Measurements from ENCODE around the gene ULK4.

- TF ChIP-seq POLR2A (IDR thresholded peaks at IDR 0.05) = no peak
- TF ChIP-seq, protein P1, sequence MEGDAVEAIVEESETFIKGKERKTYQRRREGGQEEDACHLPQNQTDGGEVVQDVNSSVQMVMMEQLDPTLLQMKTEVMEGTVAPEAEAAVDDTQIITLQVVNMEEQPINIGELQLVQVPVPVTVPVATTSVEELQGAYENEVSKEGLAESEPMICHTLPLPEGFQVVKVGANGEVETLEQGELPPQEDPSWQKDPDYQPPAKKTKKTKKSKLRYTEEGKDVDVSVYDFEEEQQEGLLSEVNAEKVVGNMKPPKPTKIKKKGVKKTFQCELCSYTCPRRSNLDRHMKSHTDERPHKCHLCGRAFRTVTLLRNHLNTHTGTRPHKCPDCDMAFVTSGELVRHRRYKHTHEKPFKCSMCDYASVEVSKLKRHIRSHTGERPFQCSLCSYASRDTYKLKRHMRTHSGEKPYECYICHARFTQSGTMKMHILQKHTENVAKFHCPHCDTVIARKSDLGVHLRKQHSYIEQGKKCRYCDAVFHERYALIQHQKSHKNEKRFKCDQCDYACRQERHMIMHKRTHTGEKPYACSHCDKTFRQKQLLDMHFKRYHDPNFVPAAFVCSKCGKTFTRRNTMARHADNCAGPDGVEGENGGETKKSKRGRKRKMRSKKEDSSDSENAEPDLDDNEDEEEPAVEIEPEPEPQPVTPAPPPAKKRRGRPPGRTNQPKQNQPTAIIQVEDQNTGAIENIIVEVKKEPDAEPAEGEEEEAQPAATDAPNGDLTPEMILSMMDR (IDR thresholded peaks at IDR 0.05) = no peak
These were observed 10.9 kb upstream of the ULK4 start for GRCh38 chr3:41972802-41973201.

Measured in lower leg skin (tissue), 3 donors.